MM.1S (cell line): ENCODE measurements around the gene DNMT3B.

Experiments used
- EZH2 ChIP-seq: fragments of 300-600 bp; sonication (generic); optimal IDR thresholded peaks from 2 replicates; pipeline ENCODE3; 2017; ENCODE audit warnings: low read depth, mild to moderate bottlenecking, antibody characterized with exemption, low read length, mixed read lengths
- TF ChIP-seq, protein P1 (sequence below): fragments of 300-600 bp; sonication (generic); IDR thresholded peaks from 2 replicates; pipeline ENCODE4 v1.5.1; 2016; ENCODE audit warnings: antibody characterized with exemption, low read length, mixed read lengths

DNA sequence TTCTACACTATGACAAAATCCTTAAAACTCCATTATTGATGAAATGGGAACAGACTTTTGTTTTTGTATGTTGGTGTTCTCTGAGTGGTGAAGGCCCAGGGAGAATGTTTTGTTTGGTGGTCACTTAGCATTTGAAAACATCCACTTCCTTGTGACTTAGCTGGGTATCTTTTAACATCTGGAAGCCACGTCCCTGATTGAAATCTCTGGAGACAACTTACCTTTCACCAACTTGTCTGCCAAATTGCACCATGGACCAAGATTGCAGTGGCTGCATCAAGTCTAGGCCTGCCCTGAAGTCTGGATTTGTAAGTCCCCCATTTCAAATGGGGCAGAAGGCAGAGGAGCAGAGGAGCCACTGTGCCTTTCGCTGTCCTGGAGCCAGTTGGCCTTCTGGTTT lies 96.0 kb downstream of the DNMT3B start:
- TF ChIP-seq, protein P1, sequence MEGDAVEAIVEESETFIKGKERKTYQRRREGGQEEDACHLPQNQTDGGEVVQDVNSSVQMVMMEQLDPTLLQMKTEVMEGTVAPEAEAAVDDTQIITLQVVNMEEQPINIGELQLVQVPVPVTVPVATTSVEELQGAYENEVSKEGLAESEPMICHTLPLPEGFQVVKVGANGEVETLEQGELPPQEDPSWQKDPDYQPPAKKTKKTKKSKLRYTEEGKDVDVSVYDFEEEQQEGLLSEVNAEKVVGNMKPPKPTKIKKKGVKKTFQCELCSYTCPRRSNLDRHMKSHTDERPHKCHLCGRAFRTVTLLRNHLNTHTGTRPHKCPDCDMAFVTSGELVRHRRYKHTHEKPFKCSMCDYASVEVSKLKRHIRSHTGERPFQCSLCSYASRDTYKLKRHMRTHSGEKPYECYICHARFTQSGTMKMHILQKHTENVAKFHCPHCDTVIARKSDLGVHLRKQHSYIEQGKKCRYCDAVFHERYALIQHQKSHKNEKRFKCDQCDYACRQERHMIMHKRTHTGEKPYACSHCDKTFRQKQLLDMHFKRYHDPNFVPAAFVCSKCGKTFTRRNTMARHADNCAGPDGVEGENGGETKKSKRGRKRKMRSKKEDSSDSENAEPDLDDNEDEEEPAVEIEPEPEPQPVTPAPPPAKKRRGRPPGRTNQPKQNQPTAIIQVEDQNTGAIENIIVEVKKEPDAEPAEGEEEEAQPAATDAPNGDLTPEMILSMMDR = no peak
- no peak for TF ChIP-seq EZH2
